Measurements from ENCODE around the gene ZBTB1. TPM values are rescaled to one million over a fixed set of nuclear protein-coding genes. Genes with fewer than 3 reads are reported as not detected.

The ZBTB1 gene
- total and polyA plus RNA-seq, 9 of the 15 experiments (the other 6 are each of a cell fraction or from before 2014, with no cell fraction given): 2.3 to 16.5 (median 9.0) TPM

DNA sequence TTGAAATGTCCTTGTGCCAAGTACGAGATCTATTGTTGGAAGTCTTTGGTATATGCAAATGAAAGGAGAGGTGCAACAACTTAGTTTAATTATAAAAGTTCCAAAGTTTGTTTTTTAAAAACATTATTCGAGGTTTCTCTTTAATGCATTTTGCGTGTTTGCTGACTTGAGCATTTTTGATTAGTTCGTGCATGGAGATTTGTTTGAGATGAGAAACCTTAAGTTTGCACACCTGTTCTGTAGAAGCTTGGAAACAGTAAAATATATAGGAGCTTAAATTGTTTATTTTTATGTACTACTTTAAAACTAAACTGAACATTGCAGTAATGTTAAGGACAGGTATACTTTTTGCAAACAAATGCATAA, 38.2 kb downstream of the ZBTB1 start:
- H2AFZ ChIP-seq (ENCODE audit: low read depth, low read length): no peak overlapping the region
- in situ Hi-C loops (cut with MboI) (no loop called here), intact Hi-C loops (cut with micrococcal nuclease) (no loop called here)
- CTCF ChIA-PET (ENCODE audit: low intra/inter-chr PET ratio): no interaction called here
- WGBS (ENCODE audit: insufficient coverage, low coverage, missing lambda C conversion rate): 0% methylated on average over 4 of the region's 4 CpGs
- no TSS peak for BruUV-seq (replicated peaks)
- ATAC-seq (no peak), FAIRE-seq (no peak), DNase-seq (ENCODE audit: extremely low read depth in 1 of 4, low spot score in 3 of 4) (no peak)
- H3K79me2 ChIP-seq (ENCODE audit: control insufficient read depth, insufficient read depth, low read length): no peaks in the 10 kb centered on the region
- H3K4me1 ChIP-seq (replicated peaks in 1 of 2; ENCODE audit: control insufficient read depth in 2 of 2, insufficient read depth in 2 of 2, low read length in 2 of 2): peaks cover 0 to 8% of the 10 kb centered on the region in 2 experiments; a peak in 1 of 5 replicates
- no peak overlapping the region for H3K4me2 ChIP-seq (ENCODE audit: insufficient read depth, low read length)
- no peaks in the 10 kb centered on the region; the same call in 1 of the 2 replicates for H3K9me3 ChIP-seq (replicated peaks; ENCODE audit: control insufficient read depth, insufficient read depth, low read depth, low read length)
- no peaks in the 10 kb centered on the region for H4K20me1 ChIP-seq (replicated peaks; ENCODE audit: control insufficient read depth, insufficient read depth, low read length)
- POLR2A ChIA-PET: interaction anchor here (0.9 kb wide), 1 partner anchor 20 kb away, joined by 3 read pairs; no protein-coding TSS in a partner anchor
- no peak overlapping the region for H3K27ac ChIP-seq (ENCODE audit: extremely low read depth, low read depth, low read length)
- no peaks in the 10 kb centered on the region for H3K36me3 ChIP-seq (ENCODE audit: control insufficient read depth, insufficient read depth, low read length)
- no peak overlapping the region for H3K9ac ChIP-seq (ENCODE audit: insufficient read depth in 1 of 2, low read depth in 2 of 2, low read length in 2 of 2)
- no peak overlapping the region for H3K4me3 ChIP-seq
- peaks cover 2 to 7% of the 10 kb centered on the region in 2 experiments; a peak in 1 of 5 replicates for H3K27me3 ChIP-seq (ENCODE audit: control insufficient read depth in 2 of 2, insufficient read depth in 2 of 2, low read length in 2 of 2)
- TF ChIP-seq, protein P1, sequence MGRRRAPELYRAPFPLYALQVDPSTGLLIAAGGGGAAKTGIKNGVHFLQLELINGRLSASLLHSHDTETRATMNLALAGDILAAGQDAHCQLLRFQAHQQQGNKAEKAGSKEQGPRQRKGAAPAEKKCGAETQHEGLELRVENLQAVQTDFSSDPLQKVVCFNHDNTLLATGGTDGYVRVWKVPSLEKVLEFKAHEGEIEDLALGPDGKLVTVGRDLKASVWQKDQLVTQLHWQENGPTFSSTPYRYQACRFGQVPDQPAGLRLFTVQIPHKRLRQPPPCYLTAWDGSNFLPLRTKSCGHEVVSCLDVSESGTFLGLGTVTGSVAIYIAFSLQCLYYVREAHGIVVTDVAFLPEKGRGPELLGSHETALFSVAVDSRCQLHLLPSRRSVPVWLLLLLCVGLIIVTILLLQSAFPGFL (CRISPR knock-in tag; IDR thresholded peaks at IDR 0.05): no peak
- TF ChIP-seq ADNP (tag; IDR thresholded peaks at IDR 0.05) (no peak), KDM2B (CRISPR knock-in tag; IDR thresholded peaks at IDR 0.05) (no peak), SIN3A (IDR thresholded peaks at IDR 0.05; ENCODE audit: borderline replicate concordance in 2 of 2, control insufficient read depth in 1 of 2, low read depth in 2 of 2, low read length in 2 of 2) (no peak), ZBTB49 (CRISPR knock-in tag; IDR thresholded peaks at IDR 0.05; ENCODE audit: borderline replicate concordance) (no peak), TFAM (CRISPR knock-in tag; conservative IDR thresholded peaks at IDR 0.05) (no peak), SMC3 (conservative IDR thresholded peaks at IDR 0.05; ENCODE audit: insufficient read depth, low read depth, low read length) (no peak)
- no peaks in the 10 kb centered on the region for H3K9me1 ChIP-seq (ENCODE audit: control insufficient read depth, insufficient read depth, low read length)
